Stimulated activated CD4-positive, alpha-beta T cell treated with anti-CD3 and anti-CD28 coated beads, Interleukin-12 subunit alpha, Interleukin-12 subunit beta, amount 100 ng/mL, for 48 hours (primary cell): Measurements from ENCODE around the gene PIWIL4.

Experiments used
- DNase-seq, 3 donors: peaks; one replicate each; pipeline ENCODE4 v3.0.0-alpha.2; 2020; ENCODE audit warnings: low read depth in 2 of 3, low spot score in 1 of 3

Gene PIWIL4

DNA sequence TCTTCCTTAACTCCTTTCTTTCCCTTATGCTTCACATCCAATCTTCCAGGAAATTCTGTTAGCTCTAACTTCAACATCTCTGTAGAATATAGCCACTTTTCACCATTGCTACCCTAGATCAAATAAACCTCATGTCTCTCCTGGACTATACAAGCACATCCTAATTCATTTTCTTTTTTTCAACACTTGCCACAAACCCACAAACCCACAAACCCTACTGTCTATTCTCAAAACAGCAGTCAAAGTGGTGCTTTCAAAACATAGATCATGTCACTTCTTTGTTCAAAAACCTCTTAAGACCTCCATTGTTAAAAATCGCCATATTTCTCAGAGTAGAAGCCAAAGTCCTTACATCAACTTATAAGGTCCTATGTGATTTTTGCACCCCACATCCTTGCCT is 94.3 kb downstream of the PIWIL4 start:
- no peak for DNase-seq

DNA sequence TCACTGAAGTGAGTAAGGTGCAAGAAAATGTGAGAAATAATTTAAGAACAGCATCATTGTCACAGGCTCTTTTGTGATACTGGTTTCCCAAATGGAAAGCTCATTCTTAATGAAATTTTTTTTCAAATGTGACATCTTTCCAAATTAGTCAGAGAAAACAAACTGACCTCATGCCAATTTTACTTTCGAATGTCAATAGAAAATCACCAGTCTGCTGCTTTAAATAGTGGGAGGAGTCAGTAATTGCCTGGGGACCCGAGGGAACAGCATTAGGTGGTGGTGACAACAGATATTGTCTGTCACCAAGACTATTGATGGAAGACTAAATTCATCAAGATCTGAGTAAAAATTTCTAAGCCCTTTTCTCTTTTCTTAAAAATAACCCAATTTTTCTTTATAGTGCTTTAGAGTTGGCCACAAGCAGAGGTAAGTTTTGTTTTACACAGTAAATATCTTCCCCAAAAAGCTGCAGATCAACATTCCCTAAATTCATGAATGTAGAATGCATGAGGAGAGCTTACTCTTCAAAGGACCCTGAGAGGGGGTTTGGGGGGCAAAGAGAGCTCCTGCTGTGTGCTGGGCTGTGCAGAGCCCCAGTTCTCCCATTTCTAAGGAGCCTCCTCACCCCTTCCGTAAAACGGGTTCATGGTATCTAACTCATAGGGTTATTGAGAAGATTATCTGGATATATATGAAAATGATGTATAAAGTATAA is 95.1 kb downstream of the PIWIL4 start:
- DNase-seq, result no peak

DNA sequence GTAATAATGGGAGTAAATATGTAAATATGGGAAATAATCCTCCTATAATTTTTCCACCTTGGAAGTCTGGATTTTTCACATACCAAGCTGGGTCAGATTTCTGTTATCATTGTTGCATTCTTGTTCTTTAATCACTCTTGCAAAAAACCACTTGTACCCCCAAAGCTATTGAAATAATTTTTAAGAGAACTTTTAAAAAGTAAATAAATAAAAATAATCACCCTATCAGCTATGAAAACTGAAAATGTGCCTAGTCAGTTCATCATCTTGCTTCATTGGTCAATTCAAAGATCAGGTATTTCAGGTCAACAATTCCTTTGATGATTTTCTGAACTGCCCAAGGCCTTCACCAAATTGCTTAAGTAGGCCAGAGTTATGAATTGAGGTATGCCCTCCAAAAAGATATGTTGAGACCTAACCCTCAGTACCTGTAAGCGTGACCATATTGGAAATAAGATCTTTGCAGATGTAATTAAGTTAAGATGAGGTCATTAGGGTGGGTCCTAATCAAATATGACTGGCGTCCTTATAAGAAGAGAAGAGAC is 95.8 kb downstream of the PIWIL4 start:
- no peak for DNase-seq

DNA sequence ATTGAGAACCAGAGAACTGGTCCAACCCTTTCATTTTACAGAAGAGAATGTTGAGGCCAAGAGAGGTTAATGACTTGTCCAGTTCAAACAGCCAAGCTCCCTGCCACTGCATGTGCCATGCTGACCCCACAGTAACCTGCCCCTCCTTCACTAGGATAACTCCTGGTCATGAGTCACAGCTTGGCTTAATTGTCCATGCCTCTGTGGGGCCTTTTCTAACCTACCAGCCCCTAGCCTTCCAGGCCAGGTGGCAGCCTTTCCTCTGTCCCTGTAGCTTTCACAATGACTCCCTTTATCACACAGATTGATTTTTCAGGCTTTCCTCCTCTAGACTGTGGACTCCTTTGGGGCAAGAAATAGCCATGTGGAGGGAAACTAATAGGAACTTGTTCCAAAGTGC is 97.2 kb downstream of the PIWIL4 start:
- no peak for DNase-seq

DNA sequence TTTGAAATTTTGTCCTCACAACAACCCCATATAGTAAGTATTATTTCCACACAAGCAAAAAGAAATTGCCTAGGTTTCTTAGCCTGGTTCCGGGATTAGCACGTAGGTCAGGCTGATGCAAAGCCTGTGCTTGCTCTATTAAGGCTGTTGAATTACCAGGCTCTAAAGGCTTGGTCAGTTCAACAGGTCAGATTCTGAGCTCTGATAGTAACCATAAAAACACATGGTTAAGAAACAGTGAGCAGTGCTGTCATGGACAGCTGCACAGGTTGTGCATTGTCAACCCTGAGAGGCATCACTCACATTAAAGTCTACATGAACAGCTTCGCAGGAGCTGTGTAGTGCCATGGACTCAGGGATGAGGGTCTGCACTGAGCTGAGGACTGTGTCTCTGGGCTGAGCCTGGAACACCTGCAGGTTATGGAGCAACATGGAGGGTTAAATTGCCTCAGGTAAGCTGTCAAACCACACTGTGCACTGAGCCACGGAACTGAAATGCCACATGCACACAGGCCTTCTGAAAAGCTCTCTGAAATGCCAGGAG is 98.0 kb downstream of the PIWIL4 start:
- DNase-seq, result no peak

DNA sequence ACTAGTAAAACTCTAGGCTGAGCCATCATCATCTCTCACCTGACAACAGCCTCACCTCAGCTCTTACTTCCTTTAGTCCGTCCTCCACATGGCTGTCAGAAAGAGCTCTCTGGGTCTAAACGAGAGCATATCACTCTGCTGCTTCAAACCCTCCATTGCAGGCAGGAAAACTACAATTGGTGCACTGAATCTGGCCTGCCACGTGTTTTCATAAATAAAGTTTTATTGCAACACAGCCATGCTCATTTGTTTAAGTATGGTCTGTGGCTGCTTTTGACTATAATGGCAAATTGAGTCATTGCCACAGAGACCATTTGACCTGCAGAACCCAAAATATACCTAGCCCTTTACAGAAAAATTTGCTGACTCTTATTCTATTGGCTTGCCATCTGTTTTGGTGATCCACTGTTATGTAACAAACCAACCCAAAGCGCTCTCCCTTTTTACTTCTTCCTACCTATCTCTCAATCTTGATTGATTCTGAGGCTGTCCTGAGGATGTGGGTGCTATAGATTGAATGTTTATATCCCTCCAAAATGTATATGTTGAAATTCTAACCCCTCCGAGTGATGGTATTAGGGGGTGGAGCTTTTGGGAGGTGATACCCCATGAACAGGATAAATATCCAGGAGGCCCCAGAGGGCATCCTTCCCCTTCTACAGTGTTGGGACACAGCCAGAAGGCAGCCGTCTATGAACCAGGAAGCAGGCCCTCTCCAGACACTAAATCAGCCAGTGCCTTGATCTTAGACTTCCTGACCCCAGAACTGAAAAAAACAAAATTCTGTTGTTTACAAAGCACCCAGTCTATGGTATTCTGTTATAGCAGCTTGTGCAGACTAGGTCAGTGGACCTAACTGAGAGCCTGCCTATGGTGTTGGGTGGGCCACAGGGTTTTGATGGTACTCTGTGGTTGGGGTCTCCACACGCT is 99.9 kb downstream of the PIWIL4 start:
- DNase-seq, result no peak

DNA sequence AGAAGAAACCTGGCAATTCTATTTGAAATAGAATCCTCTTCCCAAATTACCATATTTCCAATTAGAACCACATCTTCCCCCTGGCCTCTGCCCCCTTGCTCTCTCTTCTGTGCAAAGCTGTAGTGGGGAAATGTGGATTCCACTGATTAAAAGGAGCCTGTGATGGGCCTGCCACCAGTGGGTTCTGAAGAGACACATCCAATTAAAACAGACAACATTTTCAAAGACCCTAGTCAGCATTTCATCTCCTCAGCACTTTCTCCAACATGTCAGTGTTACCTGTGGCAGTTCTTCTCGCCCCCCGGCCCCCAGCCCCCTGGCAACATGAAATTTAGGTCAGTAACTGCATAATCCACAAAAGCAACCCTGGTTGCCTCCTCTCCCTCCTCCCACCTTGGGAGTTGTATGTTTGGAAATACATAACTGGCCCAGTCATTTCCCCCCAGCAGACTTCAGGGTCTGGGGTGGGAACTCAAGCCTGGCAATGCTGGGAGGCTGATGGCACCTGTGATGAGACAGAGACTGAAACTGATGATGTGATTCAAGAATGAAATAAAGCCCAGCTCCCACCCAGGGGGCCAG is 101.1 kb downstream of the PIWIL4 start:
- DNase-seq, result no peak

DNA sequence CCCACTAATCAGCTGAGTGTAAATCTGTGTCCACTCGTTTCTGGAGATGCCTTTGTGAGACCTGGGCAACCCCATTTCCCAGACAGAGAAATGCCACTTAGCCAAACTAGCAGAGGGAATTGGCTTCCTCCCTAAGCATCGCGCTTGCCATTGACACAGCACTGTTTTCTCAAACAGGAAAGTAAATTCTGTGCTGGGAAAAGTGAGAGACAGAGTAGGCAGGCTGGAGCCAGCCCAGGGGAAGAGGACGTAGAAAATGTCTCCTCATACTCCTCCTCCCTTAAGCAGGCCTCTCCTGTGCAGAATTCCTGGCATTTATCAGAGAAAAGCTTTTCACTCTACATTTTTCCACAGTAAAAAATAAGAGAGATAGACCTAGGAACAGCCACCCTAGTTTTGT is 101.9 kb downstream of the PIWIL4 start:
- no peak for DNase-seq
